A549 (cell line): ENCODE data around the gene ROPN1. TPM values are rescaled to one million over a fixed set of nuclear protein-coding genes. Genes with fewer than 3 reads are reported as not detected.

Source experiments
- ATAC-seq, 2 experiments: fragments of 200-7000 bp in 1 of 2; fragments of >200 bp in 1 of 2; cut with Nextera tagmentation in 1 of 2; cut with Tn5 transposase in 1 of 2; 3 replicates each; pipeline versions ENCODE4 v1.8.0 to v1.9.1; 2018 to 2020; ENCODE audit warnings: mild to moderate bottlenecking in 1 of 2, moderate library complexity in 1 of 2
- CTCF ChIA-PET: fragments of 300-600 bp; sonication (Branson Sonifier 250); formaldehyde crosslinking; extraction: SDS; loops from one replicate; lab custom pipeline; 2021; ENCODE audit warnings: antibody characterized with exemption, inconsistent platforms; lab: Yijun Ruan, JAX
- POLR2A ChIA-PET: fragments of 350-600 bp; formaldehyde crosslinking; extraction: SDS; loops from one replicate; lab custom pipeline; 2021; ENCODE audit warnings: antibody characterized with exemption, inconsistent platforms; lab: Yijun Ruan, JAX
- DNase-seq, 2 experiments: peaks; one replicate each; pipeline versions ENCODE4 v3.0.0 to v3.0.0-alpha.2; 2011 to 2016; ENCODE audit warnings: low read depth in 1 of 2, low spot score in 1 of 2
- FAIRE-seq: peaks from 2 replicates; lab custom pipeline; 2011; peaks lifted over from hg19 to GRCh38; lab: Jason Lieb, UNC
- H3K27ac ChIP-seq, 2 experiments: fragments of >200 bp; sonication (Bioruptor Twin); formaldehyde crosslinking; 3 replicates each; pipeline ENCODE4 v1.5.1; 2016 to 2017
- H3K4me1 ChIP-seq: fragments of >200 bp; sonication (Bioruptor Twin); formaldehyde crosslinking; 3 replicates; pipeline ENCODE4 v1.6.1; 2016
- H3K4me2 ChIP-seq: fragments of >200 bp; sonication (Bioruptor Twin); formaldehyde crosslinking; 3 replicates; pipeline ENCODE4 v1.6.1; 2016
- H3K4me3 ChIP-seq: fragments of >200 bp; sonication (Bioruptor Twin); formaldehyde crosslinking; 3 replicates; pipeline ENCODE4 v1.5.1; 2016
- H3K9me3 ChIP-seq: fragments of >200 bp; sonication (Bioruptor Twin); formaldehyde crosslinking; 3 replicates; pipeline ENCODE4 v1.6.1; 2016
- BCL3 ChIP-seq: fragments of >200 bp; sonication (Bioruptor Twin); formaldehyde crosslinking; IDR thresholded peaks from 3 replicates; pipeline ENCODE4 v1.6.1; 2016
- CBX8 ChIP-seq: fragments of 200-600 bp; sonication (generic); IDR thresholded peaks from 2 replicates; pipeline ENCODE4 v1.6.1; 2016
- CEBPB ChIP-seq, 2 experiments: fragments of >200 bp in 1 of 2; sonication (Bioruptor Twin) in 1 of 2; formaldehyde crosslinking in 1 of 2; IDR thresholded peaks; 2 replicates each; pipeline ENCODE4 v1.6.1; 2012 to 2016
- E2F6 ChIP-seq: IDR thresholded peaks from 2 replicates; pipeline ENCODE4 v1.6.1; 2012; ENCODE audit warnings: low read depth, borderline replicate concordance
- EP300 ChIP-seq, 2 experiments: fragments of >200 bp; sonication (Bioruptor Twin); formaldehyde crosslinking; IDR thresholded peaks; 2 replicates in 1 of 2; 3 replicates in 1 of 2; pipeline ENCODE4 v1.6.1; 2016 to 2017
- FOSB ChIP-seq: fragments of 250-450 bp; sonication (Bioruptor Pico); IDR thresholded peaks from 2 replicates; pipeline ENCODE4 v1.5.0; 2020; ENCODE audit warnings: mild to moderate bottlenecking, moderate library complexity
- FOXS1 ChIP-seq: fragments of 250-450 bp; sonication (Bioruptor Pico); IDR thresholded peaks from 2 replicates; pipeline ENCODE4 v1.5.0; 2020; ENCODE audit warnings: mild to moderate bottlenecking, moderate library complexity
- HDAC2 ChIP-seq: fragments of 200-600 bp; sonication (generic); IDR thresholded peaks from 2 replicates; pipeline ENCODE4 v1.6.1; 2016
- HOXB13 ChIP-seq: fragments of 250-450 bp; sonication (Bioruptor Pico); IDR thresholded peaks from 2 replicates; pipeline ENCODE4 v1.5.0; 2020; ENCODE audit warnings: low read depth, mild to moderate bottlenecking, moderate library complexity
- HOXB5 ChIP-seq: fragments of 250-450 bp; sonication (Bioruptor Pico); IDR thresholded peaks from 2 replicates; pipeline ENCODE4 v1.5.0; 2020; ENCODE audit warnings: mild to moderate bottlenecking, moderate library complexity
- JUN ChIP-seq, 2 experiments: fragments of >200 bp; sonication (Bioruptor Twin); formaldehyde crosslinking; IDR thresholded peaks; 2 replicates in 1 of 2; 3 replicates in 1 of 2; pipeline ENCODE4 v1.6.1; 2016 to 2017
- JUNB ChIP-seq: fragments of >200 bp; sonication (Bioruptor Twin); formaldehyde crosslinking; IDR thresholded peaks from 2 replicates; pipeline ENCODE4 v1.6.1; 2016
- MAX ChIP-seq: IDR thresholded peaks from 2 replicates; pipeline ENCODE4 v1.6.1; 2012
- MYC ChIP-seq: IDR thresholded peaks from 2 replicates; pipeline ENCODE4 v1.6.1; 2012; ENCODE audit warnings: mild to moderate bottlenecking, inconsistent platforms, low read length, improper control_type of control experiment, borderline replicate concordance
- NR3C1 ChIP-seq: fragments of >200 bp; sonication (Bioruptor Twin); formaldehyde crosslinking; IDR thresholded peaks from 3 replicates; pipeline ENCODE4 v1.6.1; 2017
- PBX3 ChIP-seq: IDR thresholded peaks from 2 replicates; pipeline ENCODE4 v1.6.1; 2012
- PHF8 ChIP-seq: fragments of 200-600 bp; sonication (generic); IDR thresholded peaks from 2 replicates; pipeline ENCODE4 v1.6.1; 2016; ENCODE audit warnings: low read depth, mild to moderate bottlenecking, antibody characterized with exemption, moderate library complexity, borderline replicate concordance
- POLR2A ChIP-seq: IDR thresholded peaks from 2 replicates; pipeline ENCODE4 v1.6.1; 2012; ENCODE audit warnings: mild to moderate bottlenecking, low read length
- POLR2AphosphoS2 ChIP-seq: conservative IDR thresholded peaks from 2 replicates; pipeline ENCODE4 v1.6.1; 2012; ENCODE audit warnings: low read length, improper control_type of control experiment, inconsistent platforms
- RAD21 ChIP-seq, 2 experiments: fragments of >200 bp in 1 of 2; sonication (Bioruptor Twin) in 1 of 2; formaldehyde crosslinking in 1 of 2; IDR thresholded peaks in 1 of 2; conservative IDR thresholded peaks in 1 of 2; 2 replicates in 1 of 2; 3 replicates in 1 of 2; pipeline ENCODE4 v1.6.1; 2012 to 2018; ENCODE audit warnings: inconsistent platforms in 1 of 2
- RARB ChIP-seq: fragments of 250-450 bp; sonication (Bioruptor Pico); IDR thresholded peaks from 2 replicates; pipeline ENCODE4 v1.8.0; 2021; ENCODE audit warnings: mild to moderate bottlenecking, moderate library complexity
- RFX5 ChIP-seq: fragments of 450-650 bp; IDR thresholded peaks from 2 replicates; pipeline ENCODE4 v1.7.1; 2014; ENCODE audit warnings: antibody characterized with exemption, mild to moderate bottlenecking, moderate library complexity
- ZFP36 ChIP-seq: fragments of 450-650 bp; IDR thresholded peaks from 2 replicates; pipeline ENCODE4 v1.6.1; 2014; ENCODE audit warnings: borderline replicate concordance; ENCODE audit not compliant: partially characterized antibody
- ZSCAN20 ChIP-seq: fragments of 250-450 bp; sonication (Bioruptor Pico); IDR thresholded peaks from 2 replicates; pipeline ENCODE4 v1.8.0; 2022; ENCODE audit warnings: mild to moderate bottlenecking, moderate library complexity
- whole genome bisulfite sequencing: methylation state at CpG from one replicate; pipeline ENCODE4 v1.1.6; 2017; ENCODE audit errors: missing lambda C conversion rate; 5-methylcytosine and 5-hydroxymethylcytosine counted together
- polyA plus RNA-seq, 4 experiments: library from polyadenylated mRNA; depleted of rRNA in 3 of 4; stranded (reverse); fragments of >200 nt; fragmentation: RNase III in 1 of 4; extraction: RNeasy Plus Mini Kit Qiagen cat#74134 plus additional on column Dnase treatment in 1 of 4; gene quantifications; 2 replicates in 3 of 4; 3 replicates in 1 of 4; pipeline ENCODE4 v1.2.3, GENCODE V29; 2011 to 2017

The ROPN1 gene
- polyA plus RNA-seq, 2 of the 4 experiments (the other 2 are of a cell fraction): not detected

- peak overlapping the region; percentile 87 to 94 for H3K27ac ChIP-seq
- POLR2A ChIA-PET: interaction anchor here (0.6 to 1.1 kb wide), 7 partner anchors 8 to 597 kb away, joined by 3 to 7 read pairs (median 4); partner anchors contain the start of gene KALRN
- H3K9me3 ChIP-seq: no peaks in the 10 kb centered on the region
- H3K4me1 ChIP-seq: peaks cover 16% of the 10 kb centered on the region; the same call in 2 of the 3 replicates
- FAIRE-seq (peak; percentile 13), ATAC-seq (peak; percentile 6 to 17; a peak in 4 of 6 replicates)
- WGBS: 3% methylated on average over 15 of the region's 15 CpGs
- peak overlapping the region; percentile 67 for H3K4me3 ChIP-seq
- no peak for TF ChIP-seq JUNB
- TF ChIP-seq POLR2A: no peak
- no peak for TF ChIP-seq CEBPB (IDR thresholded peaks at IDR 0.05)
- no peak for TF ChIP-seq FOXS1 (CRISPR knock-in tag)
- TF ChIP-seq NR3C1: no peak
- no peak for TF ChIP-seq RARB
- no peak for TF ChIP-seq RAD21 (conservative IDR thresholded peaks at IDR 0.05 in 1 of 2, IDR thresholded peaks at IDR 0.05 in 1 of 2)
- TF ChIP-seq FOSB (CRISPR knock-in tag): no peak
- no peak for TF ChIP-seq ZSCAN20 (CRISPR knock-in tag)
- TF ChIP-seq ZFP36: no peak
- TF ChIP-seq PBX3: no peak
- no peak for TF ChIP-seq POLR2AphosphoS2
- TF ChIP-seq CBX8: no peak
- no peak for TF ChIP-seq EP300 (IDR thresholded peaks at IDR 0.05)
- no peak for TF ChIP-seq HDAC2
- no peak for TF ChIP-seq HOXB5 (CRISPR knock-in tag)
- no peak for TF ChIP-seq RFX5
- TF ChIP-seq, all 56 proteins: peak for 0
- H3K4me2 ChIP-seq: peak overlapping the region; percentile 93
- DNase-seq: no peak
- CTCF ChIA-PET: interaction anchor here (1.2 to 1.4 kb wide), 2 partner anchors 71 to 309 kb away, joined by 3 read pairs; partner anchors contain the start of gene KALRN
Observed at GRCh38 chr3:123961508-123961856, 30.4 kb downstream of the ROPN1 start.

- WGBS: under 1% methylated on average over 34 of the region's 55 CpGs
- TF ChIP-seq E2F6 (peak; percentile 79), MAX (peak; percentile 70; the same call in 1 of the 2 replicates), MYC (no peak), PHF8 (peak; percentile 79), CEBPB (IDR thresholded peaks at IDR 0.05) (peak in 1 of 2 experiments; percentile 23; a peak in 1 of 4 replicates), POLR2A (peak; percentile 67), RFX5 (no peak), BCL3 (0 out of 3 replicates have a peak, but pooled peaks have one; percentile 47), JUN (IDR thresholded peaks at IDR 0.05) (peak; percentile 38 to 64; a peak in 1 of 5 replicates), HOXB13 (CRISPR knock-in tag) (no peak)
- no peaks in the 10 kb centered on the region for H3K9me3 ChIP-seq
- DNase-seq: peak; percentile 80 to 94
- CTCF ChIA-PET: interaction anchor here (1.2 to 1.4 kb wide), 3 partner anchors 72 to 589 kb away, joined by 3 read pairs; partner anchors contain the start of gene KALRN
- POLR2A ChIA-PET: interaction anchor here (0.6 to 1.1 kb wide), 8 partner anchors 8 to 598 kb away, joined by 3 to 7 read pairs (median 4); partner anchors contain the start of genes KALRN and MYLK
- peak within 1 kb of the TSS; percentile 87 to 94 for H3K27ac ChIP-seq
- peak within 1 kb of the TSS; percentile 67 for H3K4me3 ChIP-seq
- peak; percentile 99 to 100 for ATAC-seq
- H3K4me2 ChIP-seq: peak within 1 kb of the TSS; percentile 93
- FAIRE-seq: no peak
- peaks cover 16% of the 10 kb centered on the region; the same call in 2 of the 3 replicates for H3K4me1 ChIP-seq
Observed at GRCh38 chr3:123960781-123961507, 31.0 kb downstream of the ROPN1 start, which contains the start of gene CCDC14. TSS of gene CCDC14 (minus strand) at chr3:123961229. CDS start at chr3:123961173, 56 bp downstream.
